RWPE1 (cell line): Measurements from ENCODE around the gene SH3GL3.

Experiments
- CTCF ChIA-PET: fragments of 350-600 bp; sonication (Branson Sonifier 250); formaldehyde crosslinking; extraction: SDS; loops from one replicate; lab custom pipeline; 2021; lab: Yijun Ruan, JAX
- POLR2A ChIA-PET: fragments of 400-600 bp; formaldehyde crosslinking; extraction: SDS; loops from one replicate; lab custom pipeline; 2020; ENCODE audit warnings: antibody characterized with exemption; ENCODE audit not compliant: low non-redundant PET; lab: Yijun Ruan, JAX
- DNase-seq: peaks from one replicate; pipeline ENCODE4 v3.0.0; 2012; ENCODE audit warnings: low spot score
- H3K27ac ChIP-seq: fragments of 450-650 bp; 2 replicates; pipeline ENCODE4 v1.5.1; 2017
- CTCF ChIP-seq: fragments of 450-650 bp; conservative IDR thresholded peaks from 2 replicates; pipeline ENCODE4 v1.5.1; 2017; ENCODE audit warnings: low read depth, mild to moderate bottlenecking

Gene SH3GL3

DNA sequence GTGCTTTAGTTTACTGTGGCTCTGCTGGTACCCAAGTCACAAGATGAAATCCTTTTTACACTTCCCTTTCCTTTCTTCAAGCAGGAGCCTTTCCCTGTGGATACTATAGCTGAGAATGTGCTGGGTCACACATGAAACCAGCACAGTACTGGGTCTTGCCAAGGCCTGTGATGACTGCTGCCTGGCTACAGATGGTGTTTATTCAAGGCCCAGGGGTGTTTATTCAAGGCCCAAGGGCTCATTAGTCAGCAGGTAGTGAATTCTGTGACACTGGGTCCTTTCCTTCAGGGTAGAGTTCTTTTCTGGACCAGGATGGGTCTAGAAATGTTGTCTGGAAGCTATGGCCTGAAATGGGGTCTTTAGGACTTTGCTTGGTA, 99.4 kb downstream of the SH3GL3 start:
- no peak overlapping the region for H3K27ac ChIP-seq
- ChIA-PET CTCF (no interaction called here), POLR2A (no interaction called here)
- no peak for DNase-seq
- TF ChIP-seq CTCF = no peak

GRCh38 chr15:83547168-83547567, 100.0 kb downstream of the SH3GL3 start:
- POLR2A ChIA-PET = no interaction called here

GRCh38 chr15:83549623-83550022, 102.5 kb downstream of the SH3GL3 start:
- TF ChIP-seq CTCF = no peak
- ChIA-PET CTCF (interaction anchor here (0.6 kb wide), 2 partner anchors 14 kb away, joined by 3 to 6 read pairs; no protein-coding TSS in a partner anchor), POLR2A (no interaction called here)
- DNase-seq = no peak
- no peak overlapping the region for H3K27ac ChIP-seq

More at GRCh38 chr15:83547168-83547567, 100.0 kb downstream of the SH3GL3 start:
- CTCF ChIA-PET = no interaction called here
- no peak for DNase-seq
- H3K27ac ChIP-seq = no peak overlapping the region
- no peak for TF ChIP-seq CTCF

GRCh38 chr15:83554558-83554957, 107.4 kb downstream of the SH3GL3 start:
- POLR2A ChIA-PET = no interaction called here

DNA sequence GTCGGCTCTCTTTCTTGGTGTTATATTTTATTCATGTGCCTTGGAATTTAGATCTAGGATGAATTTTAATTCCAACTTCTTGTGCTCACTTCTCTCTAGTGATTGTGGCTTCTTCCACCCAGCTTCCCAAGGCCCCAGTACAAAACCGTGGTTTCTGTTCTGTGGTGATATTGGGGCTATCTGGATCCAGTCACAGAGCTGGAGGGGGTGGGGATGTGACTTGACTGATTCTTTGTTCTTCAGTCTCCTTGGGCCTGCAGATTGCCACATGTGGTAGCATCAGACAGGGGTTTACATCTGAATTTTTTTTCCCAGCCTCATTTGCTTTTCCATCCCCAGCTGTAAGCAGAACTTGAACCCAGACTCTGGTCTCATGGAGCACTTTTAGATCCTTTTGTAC, 108.2 kb downstream of the SH3GL3 start:
- CTCF ChIA-PET = interaction anchor here (0.6 kb wide), 2 partner anchors 218 to 514 kb away, joined by 3 read pairs; no protein-coding TSS in a partner anchor

More at GRCh38 chr15:83554558-83554957, 107.4 kb downstream of the SH3GL3 start:
- DNase-seq = no peak
- H3K27ac ChIP-seq = no peak overlapping the region
- TF ChIP-seq CTCF = no peak
- CTCF ChIA-PET = interaction anchor here (1.1 to 1.2 kb wide), 2 partner anchors 108 to 116 kb away, joined by 3 to 5 read pairs; partner anchors contain the start of gene SH3GL3

DNA sequence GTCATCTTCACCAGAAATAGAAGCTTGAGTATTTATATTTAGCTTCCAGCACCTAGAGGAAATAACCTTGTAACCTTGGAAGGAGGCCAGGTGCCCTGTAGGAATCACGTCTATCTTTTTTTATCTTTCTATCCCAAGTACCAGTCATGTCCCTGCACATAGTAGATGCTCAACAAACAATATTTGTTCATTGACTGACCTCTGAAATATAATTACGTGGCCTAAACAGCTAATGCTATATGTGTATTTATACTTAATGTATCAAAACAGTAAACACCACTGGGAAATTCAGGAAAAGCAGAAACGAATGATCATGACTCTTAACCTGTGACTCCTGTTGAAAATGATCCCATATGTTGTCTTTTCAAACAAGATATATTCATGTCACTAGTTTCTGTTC, 108.9 kb downstream of the SH3GL3 start:
- H3K27ac ChIP-seq = no peak overlapping the region
- no peak for TF ChIP-seq CTCF
- CTCF ChIA-PET = no interaction called here
- DNase-seq = no peak
- POLR2A ChIA-PET = no interaction called here

More for the DNA sequence above, 108.2 kb downstream of the SH3GL3 start:
- H3K27ac ChIP-seq = no peak overlapping the region
- POLR2A ChIA-PET = no interaction called here
- TF ChIP-seq CTCF = no peak
- no peak for DNase-seq
